Measurements from ENCODE around the gene CALR.
"Not testable (repeated sequence)": the region's sequence is repeated elsewhere in the genome, so short reads cannot be mapped to it uniquely, and the experiment has no call there.

CALR gene

DNA sequence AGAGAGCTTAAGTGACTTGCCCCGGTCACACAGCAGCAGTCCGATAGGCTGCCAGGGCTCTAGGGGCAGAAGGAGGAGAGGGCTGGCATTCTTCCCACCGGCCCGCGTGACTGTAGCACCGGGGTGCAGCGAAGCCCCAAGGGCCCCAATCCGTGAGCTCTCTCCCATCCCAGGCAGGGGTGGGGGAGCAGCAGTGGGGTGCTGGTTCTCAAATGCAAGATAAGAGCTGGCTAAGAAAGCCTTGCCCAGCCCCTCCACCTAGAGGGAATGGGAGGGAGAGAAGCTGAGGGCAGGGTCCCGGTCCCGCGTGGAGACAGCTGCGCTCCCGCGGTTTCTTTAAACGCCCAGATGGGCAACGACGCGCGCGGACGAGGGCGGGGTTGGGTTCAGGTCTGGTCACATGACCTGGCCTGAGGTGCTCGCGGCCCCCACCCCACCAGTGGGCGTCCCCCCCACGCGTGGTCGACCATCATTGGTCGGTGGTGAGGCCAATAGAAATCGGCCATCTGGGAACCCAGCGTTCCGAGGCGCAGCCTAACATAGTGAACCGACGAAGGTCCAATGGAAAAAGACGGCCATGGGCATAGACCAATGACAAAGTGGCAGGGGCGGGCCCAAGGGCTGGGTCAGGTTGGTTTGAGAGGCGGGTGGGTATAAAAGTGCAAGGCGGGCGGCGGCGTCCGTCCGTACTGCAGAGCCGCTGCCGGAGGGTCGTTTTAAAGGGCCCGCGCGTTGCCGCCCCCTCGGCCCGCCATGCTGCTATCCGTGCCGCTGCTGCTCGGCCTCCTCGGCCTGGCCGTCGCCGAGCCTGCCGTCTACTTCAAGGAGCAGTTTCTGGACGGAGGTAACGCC lies at the start of gene CALR:
CALR (plus strand) TSS at position 683 of the 852 bp plus-strand sequence; CDS start at position 754, 71 bp downstream.
- peak; percentile 92 for DNase-seq

GRCh38 chr19:12890299-12890786 lies 48.1 kb upstream of the CALR start:
- DNase-seq: not testable (repeated sequence)

DNA sequence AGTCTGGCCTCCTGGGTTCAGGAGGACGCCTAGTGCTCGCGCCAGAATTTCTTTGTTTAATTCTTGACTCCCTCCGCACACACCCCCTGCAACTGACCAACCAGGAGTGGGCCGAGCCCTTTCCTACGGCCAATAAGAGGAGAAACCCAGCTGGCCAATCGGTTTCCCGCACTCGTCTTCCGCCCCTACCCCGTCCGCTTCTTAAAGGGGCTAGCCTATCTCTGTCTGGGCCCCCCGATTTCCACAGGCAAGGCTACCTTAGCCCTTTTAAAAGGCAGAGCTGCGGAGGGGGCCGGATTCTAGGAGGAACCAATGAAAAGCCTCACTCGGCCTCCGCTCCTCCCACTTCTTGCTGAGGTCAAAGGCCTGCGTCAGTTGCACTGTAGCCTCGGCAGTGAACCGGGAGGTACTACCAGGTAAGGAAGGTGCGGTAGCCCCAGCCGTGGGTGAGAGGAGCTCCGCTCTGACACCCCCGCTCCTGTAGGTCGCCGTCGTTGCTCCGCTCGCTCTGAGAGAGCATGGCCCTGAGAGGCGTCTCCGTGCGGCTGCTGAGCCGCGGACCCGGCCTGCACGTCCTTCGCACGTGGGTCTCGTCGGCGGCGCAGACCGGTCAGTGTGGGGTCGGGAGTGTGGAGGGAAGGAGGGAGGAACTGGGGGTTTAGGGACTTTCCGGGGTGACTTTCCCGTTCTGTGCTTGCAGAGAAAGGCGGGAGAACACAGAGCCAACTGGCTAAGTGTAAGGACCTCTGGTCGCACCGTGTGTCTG lies 47.4 kb upstream of the CALR start, which contains the start of gene GCDH:
GCDH (plus strand) TSS at position 374 of the 766 bp plus-strand sequence; CDS start at position 519, 145 bp downstream.
- DNase-seq: peak; percentile 97

- no peak for DNase-seq
Observed at GRCh38 chr19:12891553-12892021, 46.8 kb upstream of the CALR start.

DNA sequence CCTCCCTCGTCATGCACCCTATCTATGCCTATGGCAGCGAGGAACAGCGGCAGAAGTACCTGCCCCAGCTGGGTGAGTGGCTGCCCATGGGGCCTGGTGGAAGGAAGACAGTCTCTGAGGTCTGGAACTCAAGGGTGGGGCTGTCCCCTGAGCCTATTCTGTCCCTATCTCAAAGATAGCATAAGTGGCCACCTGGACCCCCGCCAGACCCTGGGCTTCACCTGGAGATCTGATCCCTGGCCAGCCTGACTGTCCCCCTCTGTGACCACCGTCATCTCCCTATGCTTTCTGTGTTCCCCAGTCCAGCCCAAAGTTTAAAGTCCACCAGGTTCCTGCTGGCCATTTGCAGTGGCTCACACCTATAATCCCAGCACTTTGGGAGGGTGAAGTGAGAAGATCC lies 44.8 kb upstream of the CALR start:
- DNase-seq: no peak

GRCh38 chr19:12896460-12896859 lies 41.9 kb upstream of the CALR start:
- no peak for DNase-seq

- no peak for DNase-seq
Observed at GRCh38 chr19:12899891-12900518, 38.4 kb upstream of the CALR start.

- DNase-seq: no peak
Observed at GRCh38 chr19:12907166-12907565, 31.2 kb upstream of the CALR start.

- DNase-seq: peak; percentile 55
Observed at GRCh38 chr19:12912571-12912970, 25.8 kb upstream of the CALR start.

DNA sequence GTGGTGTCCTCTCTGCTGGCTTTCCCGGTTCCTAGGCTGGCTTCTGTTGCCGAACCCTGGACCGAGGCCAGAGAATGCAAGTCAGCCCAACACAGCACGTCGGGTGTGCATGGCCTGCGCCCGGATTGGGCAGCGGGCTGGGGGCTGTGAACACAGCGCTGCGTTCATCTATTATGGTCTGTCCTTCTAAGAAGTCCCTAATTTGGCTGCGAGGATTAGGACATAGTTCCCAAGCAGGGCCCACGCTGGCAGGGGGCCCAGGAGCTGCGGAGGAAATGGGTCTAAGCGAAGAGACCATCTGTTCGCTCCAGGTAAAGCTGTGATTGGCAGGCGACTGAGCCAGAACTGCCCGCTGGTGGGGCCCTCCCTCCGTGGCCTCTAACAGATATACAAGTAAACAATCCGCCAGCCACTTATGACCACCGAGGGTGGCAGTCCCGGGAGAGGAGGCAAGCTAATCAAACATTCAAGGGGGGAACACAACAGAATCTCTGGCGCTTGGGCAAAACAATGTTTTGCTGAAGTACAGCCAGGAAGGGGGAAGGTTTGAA lies 25.3 kb upstream of the CALR start:
- DNase-seq: peak; percentile 77

DNA sequence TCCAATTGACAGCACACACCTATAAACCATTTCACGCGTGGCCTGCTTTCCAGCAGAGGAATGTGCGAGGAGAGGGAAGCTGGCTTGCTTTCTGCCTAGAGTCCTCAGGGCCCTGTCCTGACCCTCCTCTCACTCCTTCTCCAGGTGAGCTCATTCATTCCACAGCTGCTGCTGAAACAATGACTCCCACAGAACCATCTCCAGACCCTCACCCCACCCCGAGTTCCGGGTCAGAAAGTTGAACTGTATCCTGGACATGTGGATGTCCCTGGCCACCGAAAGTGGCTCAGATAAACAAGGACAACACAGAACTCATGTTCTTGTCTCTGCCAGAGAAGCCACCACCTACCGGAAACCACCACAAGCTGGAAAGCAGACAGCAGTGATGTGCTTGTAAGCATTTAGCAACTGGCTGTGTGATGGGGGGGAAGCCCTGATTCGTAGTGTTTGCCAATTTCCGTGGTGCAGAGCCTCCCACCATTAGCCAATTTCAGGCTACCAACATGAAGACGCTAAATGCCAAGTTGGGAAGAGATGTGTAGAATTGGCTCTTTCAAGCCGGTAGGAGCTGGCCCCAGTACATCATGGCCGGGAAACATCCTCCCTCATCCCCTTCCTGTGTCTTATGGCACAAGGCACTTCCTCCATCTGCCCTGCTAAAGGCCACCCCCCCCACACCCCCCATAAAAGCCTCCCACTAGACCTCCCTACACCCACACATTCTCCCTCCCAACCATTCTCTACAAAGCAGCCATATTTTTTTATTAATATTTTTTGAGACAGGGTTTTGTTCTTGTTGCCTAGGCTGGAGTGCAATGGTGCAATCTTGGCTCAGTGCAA lies 24.3 kb upstream of the CALR start:
- no peak for DNase-seq

GRCh38 chr19:12915860-12916259 lies 22.5 kb upstream of the CALR start:
- not testable (repeated sequence) for DNase-seq

DNA sequence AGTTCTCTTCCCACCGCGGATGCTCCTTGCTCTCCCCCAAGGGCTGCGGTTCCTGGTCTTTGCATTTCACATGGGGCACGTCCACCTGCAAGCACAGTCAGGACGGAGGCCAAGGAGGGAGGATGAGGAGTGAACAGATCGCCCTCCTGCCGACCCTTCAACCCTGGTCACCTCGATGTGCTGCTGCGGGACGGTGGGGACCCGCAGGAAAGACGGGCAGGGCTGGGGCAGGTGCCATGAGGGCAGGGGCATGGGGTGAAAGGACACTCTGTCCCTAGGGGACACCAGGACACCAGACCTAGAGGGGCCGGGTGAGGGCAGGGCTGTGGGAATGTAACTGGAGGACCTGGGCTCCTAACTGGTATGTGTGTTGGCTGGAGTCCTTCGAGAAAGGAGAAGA lies 20.2 kb upstream of the CALR start:
- DNase-seq: no peak

DNA sequence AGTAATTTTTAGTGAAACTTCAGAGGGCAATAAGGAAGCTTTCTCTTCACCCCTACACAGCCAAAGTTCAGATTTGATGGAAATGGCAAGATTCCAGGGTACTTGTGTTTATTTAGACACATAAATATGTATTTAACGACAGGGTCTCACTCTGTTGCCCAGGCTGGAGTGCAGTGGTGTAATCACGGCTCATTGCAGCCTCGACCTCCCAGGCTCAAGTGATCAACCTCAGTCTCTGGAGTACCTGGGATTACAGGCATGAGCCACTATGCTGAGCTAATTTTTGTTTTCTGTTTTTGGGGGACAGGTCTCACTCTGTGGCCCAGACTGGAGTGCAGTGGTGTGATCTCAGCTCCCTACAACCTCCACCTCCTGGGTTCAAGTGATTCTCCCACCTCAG lies 17.4 kb upstream of the CALR start:
- no peak for DNase-seq

GRCh38 chr19:12922959-12923358 lies 15.4 kb upstream of the CALR start:
- DNase-seq: no peak

DNA sequence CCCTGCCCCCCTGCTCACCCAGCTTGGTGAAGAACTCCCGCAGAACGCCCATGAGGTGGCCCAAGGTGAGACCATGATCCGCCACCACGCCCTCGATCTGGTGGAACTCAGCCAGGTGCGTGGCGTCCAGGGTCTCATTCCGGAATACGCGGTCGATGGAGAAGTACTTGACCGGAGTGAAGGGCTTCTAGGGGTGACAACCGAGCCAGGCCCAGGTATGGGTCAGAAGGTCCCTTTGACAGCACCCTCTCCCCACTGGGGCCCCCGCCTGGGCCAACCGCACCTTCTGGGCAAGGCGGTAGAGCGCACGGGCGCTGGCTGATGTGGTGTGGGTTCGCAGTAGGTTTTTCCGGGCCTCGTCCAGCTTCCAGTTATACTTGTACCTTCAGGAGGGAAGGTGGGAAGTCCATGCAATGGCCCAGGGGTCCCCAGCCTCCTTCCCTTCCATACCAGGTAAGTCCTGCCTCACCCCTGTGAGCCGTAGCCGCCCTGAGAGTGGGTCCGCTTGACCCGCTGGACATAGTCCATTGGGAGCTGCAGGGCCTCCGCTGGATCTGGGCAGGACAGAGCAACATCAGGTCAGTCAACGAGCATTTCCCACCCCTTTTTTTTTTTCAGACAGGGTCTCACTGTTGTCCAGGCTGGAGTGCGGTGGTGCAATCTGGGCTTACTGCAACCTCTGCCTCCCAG lies 13.6 kb upstream of the CALR start:
- DNase-seq: no peak

DNA sequence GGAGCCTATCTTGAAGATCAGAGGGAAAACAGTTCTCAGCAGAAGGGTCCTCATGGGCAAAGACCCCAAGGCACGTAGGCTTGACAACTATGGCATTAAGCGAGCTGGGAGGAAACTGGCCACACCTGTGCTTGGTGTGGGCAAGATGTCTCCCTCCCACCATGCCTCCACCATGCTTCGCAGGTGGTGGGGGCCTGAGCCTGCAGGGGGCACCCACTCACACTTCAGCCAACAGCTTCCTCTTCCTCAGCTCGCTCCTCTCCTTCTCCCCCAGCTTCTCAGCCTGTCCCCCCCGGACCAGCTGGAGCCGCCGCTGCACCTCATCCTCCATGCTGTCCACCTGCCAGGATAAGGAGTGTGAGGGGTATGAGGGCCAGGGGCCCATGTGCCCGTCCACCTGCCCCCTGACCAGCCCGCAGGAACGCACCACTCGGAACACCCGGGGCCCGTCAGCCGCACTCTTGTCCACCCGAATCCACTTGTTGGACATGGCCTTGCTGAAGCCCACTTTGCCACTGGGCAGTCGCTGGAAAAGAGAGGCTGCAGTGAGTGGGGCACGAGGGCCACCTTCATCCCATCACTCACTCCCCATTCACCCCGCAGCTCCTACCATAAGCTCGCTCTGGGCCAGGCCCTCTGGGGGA lies 8.3 kb upstream of the CALR start:
- DNase-seq: no peak

GRCh38 chr19:12932392-12933286 lies 5.8 kb upstream of the CALR start:
- no peak for DNase-seq

GRCh38 chr19:12933287-12934072 lies 4.9 kb upstream of the CALR start, which contains the start of gene FARSA:
TSS of gene FARSA (minus strand) at chr19:12933711. CDS start at chr19:12933696, 15 bp downstream.
- DNase-seq: peak; percentile 78
